SU-DHL-6 (cell line): ENCODE data around the gene TRIM3.

Experiments
- H2AFZ ChIP-seq: fragments of 200-600 bp; sonication (generic); 2 replicates; pipeline ENCODE4 v1.6.1; 2014; ENCODE audit warnings: low read depth, mild to moderate bottlenecking, moderate library complexity, mixed read lengths, antibody characterized with exemption, low read length; ENCODE audit not compliant: severe bottlenecking
- H3F3A ChIP-seq: fragments of 200-600 bp; shearing (Covaris generic); 2 replicates; pipeline ENCODE4 v1.6.0; 2016; ENCODE audit warnings: antibody characterized with exemption, mild to moderate bottlenecking; ENCODE audit not compliant: insufficient read depth
- H3K27ac ChIP-seq: fragments of 200-600 bp; sonication (generic); 2 replicates; pipeline ENCODE4 v1.5.1; 2016; ENCODE audit warnings: low read depth, mild to moderate bottlenecking, low read length, moderate library complexity, mixed read lengths
- H3K27me3 ChIP-seq: fragments of 200-600 bp; sonication (generic), shearing (Covaris generic); 2 replicates; pipeline ENCODE4 v1.6.0; 2014; ENCODE audit warnings: mild to moderate bottlenecking, low read length
- H3K36me3 ChIP-seq: fragments of 200-600 bp; sonication (generic); 2 replicates; pipeline ENCODE4 v1.6.1; 2014; ENCODE audit warnings: mild to moderate bottlenecking, low read length, mixed read lengths
- H3K4me2 ChIP-seq: fragments of 300-600, 200-600 bp; shearing (Covaris generic), sonication (generic); 2 replicates; pipeline ENCODE4 v1.6.0; 2014; ENCODE audit warnings: low read length, low read depth, mild to moderate bottlenecking; ENCODE audit not compliant: poor library complexity, severe bottlenecking
- H3K4me3 ChIP-seq: fragments of 200-600 bp; sonication (generic); 2 replicates; pipeline ENCODE4 v1.5.1; 2014; ENCODE audit warnings: antibody characterized with exemption, low read length, mild to moderate bottlenecking, mixed read lengths; ENCODE audit not compliant: insufficient read depth, poor library complexity, severe bottlenecking
- H3K79me2 ChIP-seq: fragments of 200-600 bp; sonication (generic); 2 replicates; pipeline ENCODE4 v1.6.1; 2014; ENCODE audit warnings: mild to moderate bottlenecking, low read length, moderate library complexity; ENCODE audit not compliant: insufficient read depth
- H3K9ac ChIP-seq: fragments of 200-600 bp; sonication (generic); 2 replicates; pipeline ENCODE4 v1.7.0; 2014; ENCODE audit warnings: mild to moderate bottlenecking, low read length
- H3K9me2 ChIP-seq: fragments of 200-600 bp; sonication (generic); replicated peaks from 2 replicates; pipeline ENCODE4 v1.6.1; 2014; ENCODE audit warnings: low read length; ENCODE audit not compliant: insufficient read depth
- H3K9me3 ChIP-seq: fragments of 200-600 bp; sonication (generic); 2 replicates; pipeline ENCODE4 v1.6.1; 2014; ENCODE audit warnings: low read length, mixed read lengths; ENCODE audit not compliant: insufficient read depth
- H4K20me1 ChIP-seq: fragments of 200-600 bp; sonication (generic); 2 replicates; pipeline ENCODE4 v1.6.1; 2014; ENCODE audit warnings: low read depth, mild to moderate bottlenecking, antibody characterized with exemption, low read length, moderate library complexity, mixed read lengths
- EZH2phosphoT487 ChIP-seq: fragments of 200-600 bp; sonication (generic), shearing (Covaris generic); conservative IDR thresholded peaks from 2 replicates; pipeline ENCODE4 v1.6.1; 2018; ENCODE audit warnings: mild to moderate bottlenecking, antibody characterized with exemption, low read length, moderate library complexity, mixed read lengths
- TF ChIP-seq, protein P1 (sequence below): fragments of 200-600 bp; sonication (generic); IDR thresholded peaks from one replicate; pipeline ENCODE4 v1.5.1; 2017; ENCODE audit warnings: antibody characterized with exemption, mild to moderate bottlenecking, low read length, moderate library complexity; ENCODE audit not compliant: insufficient read depth, poor library complexity, severe bottlenecking

TRIM3 gene

DNA sequence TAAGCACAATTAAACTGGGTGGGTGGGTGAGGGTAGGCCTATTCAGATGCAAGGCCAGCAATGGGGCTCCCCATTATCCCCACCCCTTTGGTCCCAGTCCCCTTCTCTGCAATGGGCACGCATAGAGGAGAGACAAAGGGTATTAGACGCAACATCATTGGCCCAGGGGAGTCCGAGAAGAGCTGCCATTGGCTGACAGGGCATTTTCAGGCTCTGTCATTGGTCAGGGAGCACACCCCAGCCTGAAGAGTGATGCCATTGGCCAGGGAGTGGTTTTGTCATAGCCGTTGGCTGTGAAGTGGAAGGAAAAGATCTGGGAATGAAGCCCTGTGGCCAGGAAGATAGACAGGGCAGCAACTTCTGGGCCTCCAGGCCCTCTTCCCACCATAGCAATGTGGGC lies 2.8 kb upstream of the TRIM3 start:
- H4K20me1 ChIP-seq = no peaks in the 10 kb centered on the region
- H3K27ac ChIP-seq = no peak overlapping the region
- no peaks in the 10 kb centered on the region for H3K27me3 ChIP-seq
- H3K9me2 ChIP-seq = no peaks in the 10 kb centered on the region
- H3K4me2 ChIP-seq = no peak overlapping the region
- no peak overlapping the region for H3K4me3 ChIP-seq
- no peak overlapping the region for H2AFZ ChIP-seq
- H3F3A ChIP-seq = peaks cover 15% of the 10 kb centered on the region
- TF ChIP-seq, protein P1, sequence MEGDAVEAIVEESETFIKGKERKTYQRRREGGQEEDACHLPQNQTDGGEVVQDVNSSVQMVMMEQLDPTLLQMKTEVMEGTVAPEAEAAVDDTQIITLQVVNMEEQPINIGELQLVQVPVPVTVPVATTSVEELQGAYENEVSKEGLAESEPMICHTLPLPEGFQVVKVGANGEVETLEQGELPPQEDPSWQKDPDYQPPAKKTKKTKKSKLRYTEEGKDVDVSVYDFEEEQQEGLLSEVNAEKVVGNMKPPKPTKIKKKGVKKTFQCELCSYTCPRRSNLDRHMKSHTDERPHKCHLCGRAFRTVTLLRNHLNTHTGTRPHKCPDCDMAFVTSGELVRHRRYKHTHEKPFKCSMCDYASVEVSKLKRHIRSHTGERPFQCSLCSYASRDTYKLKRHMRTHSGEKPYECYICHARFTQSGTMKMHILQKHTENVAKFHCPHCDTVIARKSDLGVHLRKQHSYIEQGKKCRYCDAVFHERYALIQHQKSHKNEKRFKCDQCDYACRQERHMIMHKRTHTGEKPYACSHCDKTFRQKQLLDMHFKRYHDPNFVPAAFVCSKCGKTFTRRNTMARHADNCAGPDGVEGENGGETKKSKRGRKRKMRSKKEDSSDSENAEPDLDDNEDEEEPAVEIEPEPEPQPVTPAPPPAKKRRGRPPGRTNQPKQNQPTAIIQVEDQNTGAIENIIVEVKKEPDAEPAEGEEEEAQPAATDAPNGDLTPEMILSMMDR = no peak
- TF ChIP-seq EZH2phosphoT487 = no peak
- no peaks in the 10 kb centered on the region for H3K36me3 ChIP-seq
- no peak overlapping the region for H3K9ac ChIP-seq
- no peaks in the 10 kb centered on the region for H3K9me3 ChIP-seq
- peaks cover 18% of the 10 kb centered on the region for H3K79me2 ChIP-seq

DNA sequence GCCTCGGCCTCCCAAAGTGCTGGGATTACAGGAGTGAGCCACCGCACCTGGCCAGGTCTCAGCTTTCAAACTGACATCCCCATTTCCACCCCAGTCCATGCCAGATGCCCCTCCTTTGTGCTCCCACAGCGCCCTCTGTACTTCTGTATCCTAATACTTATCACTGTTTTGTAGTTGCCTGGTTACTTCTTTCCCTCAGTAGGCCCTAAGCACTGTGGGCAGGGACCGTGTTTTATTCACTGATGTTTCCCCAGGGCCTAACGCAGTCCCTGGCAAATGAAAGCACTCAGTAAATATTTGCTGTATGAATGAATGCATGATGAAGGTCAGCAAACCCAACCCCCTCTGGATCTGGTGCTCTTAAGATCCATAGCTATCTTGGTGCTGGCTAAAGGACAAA lies 2.2 kb upstream of the TRIM3 start:
- H3K36me3 ChIP-seq = no peaks in the 10 kb centered on the region

DNA sequence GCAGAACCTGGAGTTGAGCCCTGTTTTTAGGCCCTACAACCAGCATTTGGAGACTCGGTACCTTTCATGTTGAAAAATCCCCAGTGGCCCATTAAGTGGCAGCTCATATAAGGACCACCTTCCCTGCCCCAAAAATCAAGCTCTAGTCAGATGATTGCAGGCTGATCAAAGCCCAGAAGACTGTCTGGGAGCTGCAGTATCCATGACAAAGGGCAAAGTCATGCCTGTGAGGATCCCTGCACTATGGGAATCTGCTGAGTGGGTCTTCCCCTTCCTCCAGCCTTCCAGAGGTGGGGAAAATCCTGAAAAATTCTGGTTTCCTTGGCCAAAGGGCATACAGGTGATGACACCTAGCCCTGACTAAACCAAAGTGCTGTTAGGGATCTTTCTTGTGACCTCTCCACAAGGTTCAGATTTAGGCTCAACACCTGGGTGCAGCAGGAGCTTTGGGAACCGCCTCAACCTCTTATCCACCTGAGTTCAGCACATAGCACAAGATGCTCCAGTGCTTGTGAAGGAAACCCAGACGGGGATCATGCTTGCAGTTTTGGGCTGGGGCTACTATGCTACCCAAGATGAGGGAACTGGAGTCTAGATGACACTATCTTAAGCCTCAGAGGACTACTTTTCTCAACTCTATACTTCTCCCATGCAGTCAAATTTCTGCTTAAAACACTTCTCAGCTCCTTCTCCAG lies 1.2 kb upstream of the TRIM3 start:
- H3K79me2 ChIP-seq = peaks cover 5% of the 10 kb centered on the region; the same call in 1 of the 2 replicates
- no peak overlapping the region for H3K4me2 ChIP-seq
- H3F3A ChIP-seq = peaks cover 15% of the 10 kb centered on the region
- H3K9me2 ChIP-seq = no peaks in the 10 kb centered on the region
- TF ChIP-seq, protein P1 = no peak
- TF ChIP-seq EZH2phosphoT487 = no peak
- no peaks in the 10 kb centered on the region for H4K20me1 ChIP-seq
- H3K9me3 ChIP-seq = no peaks in the 10 kb centered on the region
- no peak overlapping the region for H3K4me3 ChIP-seq
- H3K9ac ChIP-seq = no peak overlapping the region
- no peak overlapping the region for H2AFZ ChIP-seq
- H3K36me3 ChIP-seq = no peaks in the 10 kb centered on the region
- H3K27me3 ChIP-seq = no peaks in the 10 kb centered on the region
- H3K27ac ChIP-seq = no peak overlapping the region

More for the DNA sequence above, 2.2 kb upstream of the TRIM3 start:
- Histone ChIP-seq H3K9me3 (no peaks in the 10 kb centered on the region), H2AFZ (no peak overlapping the region), H3F3A (peaks cover 15% of the 10 kb centered on the region), H3K9ac (no peak overlapping the region), H3K27ac (no peak overlapping the region), H3K9me2 (no peaks in the 10 kb centered on the region), H3K4me3 (no peak overlapping the region), H4K20me1 (no peaks in the 10 kb centered on the region), H3K4me2 (no peak overlapping the region), H3K27me3 (no peaks in the 10 kb centered on the region), H3K79me2 (peaks cover 15% of the 10 kb centered on the region)
- no peak for TF ChIP-seq EZH2phosphoT487
- TF ChIP-seq, protein P1 = no peak
